Activated T-cell treated with anti-CD3 and anti-CD28 coated beads for 48 hours (primary cell): ENCODE results near the gene GZMA.
A peak's percentile ranks its signal among the peaks of the same experiment; 100 is the strongest.
"Not testable (repeated sequence)": the region's sequence is repeated elsewhere in the genome, so short reads cannot be mapped to it uniquely, and the experiment has no call there.

Source experiments
- DNase-seq: peaks from one replicate; pipeline ENCODE4 v3.0.0-alpha.2; 2020; ENCODE audit warnings: low read depth

Gene GZMA

DNA sequence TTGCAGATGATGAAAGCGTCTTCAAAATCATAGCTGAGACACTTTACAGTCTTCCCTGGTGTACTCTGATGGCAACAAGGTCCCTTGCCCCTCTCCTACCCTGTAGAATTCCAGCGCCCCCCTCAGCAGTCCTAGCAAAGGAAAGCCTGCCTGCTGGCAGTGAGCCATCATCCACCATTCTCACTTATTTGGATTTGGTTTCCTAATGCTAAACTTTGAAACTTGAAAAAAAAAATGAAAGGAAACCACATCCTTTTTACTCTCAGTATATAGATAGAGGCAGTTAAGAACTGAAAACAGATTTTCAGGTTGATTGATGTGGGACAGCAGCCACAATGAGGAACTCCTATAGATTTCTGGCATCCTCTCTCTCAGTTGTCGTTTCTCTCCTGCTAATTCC lies at the start of gene GZMA:
Gene GZMA (plus strand): TSS at position 299 of the 400 bp plus-strand sequence. CDS start 37 bp downstream, at position 336.
- DNase-seq: no peak

GRCh38 chr5:55055183-55055582 lies 47.3 kb upstream of the GZMA start:
- DNase-seq: no peak

DNA sequence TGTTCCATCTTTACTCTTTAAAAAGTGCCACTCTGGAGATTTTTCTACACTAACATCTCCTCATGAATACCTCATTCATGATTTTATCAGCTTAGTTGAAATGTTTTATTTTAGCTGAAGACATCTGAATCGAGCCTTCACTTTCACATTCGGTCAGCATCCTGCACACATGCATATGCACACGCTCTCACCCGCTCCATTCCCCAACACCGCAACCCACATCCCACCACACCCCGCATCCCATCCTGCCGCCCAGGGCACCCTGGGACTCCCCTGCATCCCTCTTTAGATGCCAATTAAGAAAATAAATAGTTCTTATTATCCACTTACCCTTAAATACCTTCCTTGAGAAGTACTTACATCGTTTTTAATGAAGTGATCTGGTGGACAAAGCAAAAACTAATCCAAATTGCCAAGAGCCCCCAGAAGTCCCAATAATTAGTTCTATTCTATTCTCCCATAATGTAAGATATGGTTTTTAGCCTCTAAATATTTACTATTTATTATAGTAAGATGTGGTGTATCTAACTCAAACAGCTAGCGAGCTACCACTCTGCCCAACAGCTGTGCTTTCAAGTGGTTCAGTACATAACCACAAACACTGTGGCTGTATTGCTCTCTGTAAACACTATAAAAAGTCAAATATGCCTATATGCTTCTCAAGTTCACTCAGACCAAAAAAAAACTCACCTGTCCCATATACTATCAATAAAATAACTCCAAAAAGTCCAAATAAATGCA lies 40.2 kb upstream of the GZMA start:
- peak; percentile 51 for DNase-seq

DNA sequence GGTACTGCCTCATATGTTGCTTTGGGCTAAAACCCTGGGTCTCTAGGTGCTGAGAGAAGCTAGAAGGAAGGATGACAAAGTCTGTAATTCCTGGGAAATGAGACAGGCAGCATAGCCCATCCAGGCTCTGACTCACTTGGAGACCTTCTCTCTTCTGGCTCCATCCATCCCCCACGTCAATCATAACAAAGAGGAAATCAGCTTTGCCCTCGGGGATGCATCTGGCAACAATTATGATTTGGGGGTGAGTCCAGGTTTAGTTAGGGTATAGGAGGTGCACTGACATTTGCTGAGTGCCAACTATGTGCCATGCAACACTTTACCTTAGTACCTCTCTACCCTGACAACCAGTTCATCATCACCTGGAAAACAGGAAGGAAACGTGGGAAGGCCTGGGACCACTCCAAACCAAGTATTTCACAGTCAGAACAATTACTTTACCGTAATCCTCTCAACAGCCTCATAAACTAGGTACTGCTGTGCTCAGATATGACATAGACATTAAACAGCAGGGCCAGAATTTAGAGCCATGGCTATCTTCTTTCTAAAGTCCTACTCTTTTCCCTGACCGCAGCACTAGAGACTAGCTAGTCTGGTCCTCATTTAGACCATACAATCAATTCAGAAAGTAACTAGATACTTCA lies 39.1 kb upstream of the GZMA start:
- no peak for DNase-seq

DNA sequence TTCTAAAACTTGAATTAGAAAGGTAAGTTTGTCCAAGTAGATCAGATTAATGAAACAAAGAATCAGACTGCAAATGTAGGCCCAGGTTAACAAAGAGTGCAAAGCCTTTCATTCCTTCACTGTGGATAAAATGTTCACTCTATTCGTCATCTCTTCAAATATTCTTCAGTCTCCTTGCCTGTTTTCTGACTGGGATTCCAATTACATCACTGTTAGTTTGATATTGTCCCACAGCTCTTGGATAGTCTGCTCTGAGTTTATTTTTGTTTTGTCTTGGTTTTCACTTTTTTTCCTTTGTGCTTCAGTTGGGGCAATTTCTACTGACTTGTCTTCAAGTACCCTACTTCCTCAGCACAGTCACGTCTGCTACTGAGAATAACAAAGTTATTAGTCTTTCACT lies 38.5 kb upstream of the GZMA start:
- no peak for DNase-seq

GRCh38 chr5:55064523-55064922 lies 37.9 kb upstream of the GZMA start:
- DNase-seq: no peak

DNA sequence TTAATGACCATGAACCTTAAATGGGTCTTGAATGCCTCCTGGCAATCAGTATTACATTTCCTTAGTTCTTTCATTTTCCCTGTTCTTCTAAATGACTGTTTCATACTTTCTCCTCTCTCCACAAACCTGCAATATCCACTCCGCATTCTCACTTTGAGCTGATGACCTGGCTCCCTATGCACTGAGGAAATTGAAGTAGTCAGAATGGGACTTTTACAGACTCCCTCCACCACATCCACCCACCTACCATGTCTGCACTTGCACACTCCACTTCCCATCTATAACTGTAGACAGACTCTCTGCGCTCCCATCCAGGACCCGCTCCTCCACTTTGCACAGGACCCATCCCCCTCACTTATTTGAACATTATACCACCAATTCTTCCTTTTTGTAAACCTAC lies 36.2 kb upstream of the GZMA start:
- DNase-seq: no peak

GRCh38 chr5:55070968-55071367 lies 31.5 kb upstream of the GZMA start:
- DNase-seq: no peak

- DNase-seq: no peak
These were observed 31.0 kb upstream of the GZMA start for GRCh38 chr5:55071413-55071812.

GRCh38 chr5:55072666-55073065 lies 29.8 kb upstream of the GZMA start:
- no peak for DNase-seq

- DNase-seq: no peak
These were observed 29.2 kb upstream of the GZMA start for GRCh38 chr5:55073211-55073610.

DNA sequence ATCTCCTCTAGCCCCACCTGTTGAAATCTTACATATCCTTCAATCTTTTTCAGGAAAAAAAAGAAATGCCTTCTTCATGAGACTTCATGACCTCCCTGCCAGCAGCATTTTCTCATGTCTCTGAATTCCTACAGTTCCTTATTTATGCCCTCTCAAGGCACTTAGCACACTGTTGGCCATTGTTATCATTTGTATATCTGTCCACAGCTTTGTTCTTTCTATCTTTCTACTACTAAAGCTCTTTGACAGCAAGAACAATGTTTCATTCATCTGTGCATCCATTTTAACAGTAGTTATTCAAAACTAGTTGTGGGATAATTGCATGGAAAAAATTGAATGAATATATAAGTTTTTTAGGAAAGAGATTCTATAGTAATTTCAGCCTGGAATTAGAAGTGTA lies 20.9 kb upstream of the GZMA start:
- no peak for DNase-seq

DNA sequence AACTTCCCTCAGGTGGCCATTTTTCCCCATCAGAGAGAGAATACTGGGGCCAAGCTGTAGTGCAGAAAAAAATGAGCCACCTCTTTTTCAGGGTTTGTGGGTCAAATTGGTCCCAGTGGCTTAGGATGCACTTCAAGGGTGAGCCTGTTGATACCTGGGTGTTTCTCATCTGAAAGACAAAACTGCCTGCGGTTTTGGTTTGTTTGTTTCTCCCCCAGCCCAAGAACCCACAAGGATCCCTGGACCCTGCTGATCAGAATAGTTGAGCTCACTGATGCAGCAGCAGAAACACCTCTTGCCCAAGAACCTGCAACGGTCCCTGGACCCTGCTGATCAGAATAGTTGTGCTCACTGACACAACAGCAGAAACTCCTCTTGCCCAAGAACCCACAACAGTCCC lies 13.1 kb upstream of the GZMA start:
- DNase-seq: not testable (repeated sequence)

DNA sequence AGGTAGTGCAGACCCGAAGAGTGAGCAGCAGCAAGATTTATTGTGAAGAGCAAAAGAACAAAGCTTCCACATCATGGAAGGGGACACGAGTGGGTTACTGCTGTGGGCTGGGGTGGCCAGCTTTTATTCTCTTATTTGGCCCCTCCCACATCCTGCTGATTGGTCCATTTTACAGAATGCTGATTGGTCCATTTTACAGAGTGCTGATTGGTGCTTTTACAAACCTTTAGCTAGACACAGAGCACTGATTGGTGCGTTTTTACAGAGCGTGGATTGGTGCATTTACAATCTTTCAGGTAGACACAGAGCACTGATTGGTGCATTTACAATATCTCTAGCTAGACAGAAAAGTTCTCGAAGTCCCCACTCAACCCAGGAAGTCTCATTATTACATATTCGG lies 11.4 kb upstream of the GZMA start:
- not testable (repeated sequence) for DNase-seq

DNA sequence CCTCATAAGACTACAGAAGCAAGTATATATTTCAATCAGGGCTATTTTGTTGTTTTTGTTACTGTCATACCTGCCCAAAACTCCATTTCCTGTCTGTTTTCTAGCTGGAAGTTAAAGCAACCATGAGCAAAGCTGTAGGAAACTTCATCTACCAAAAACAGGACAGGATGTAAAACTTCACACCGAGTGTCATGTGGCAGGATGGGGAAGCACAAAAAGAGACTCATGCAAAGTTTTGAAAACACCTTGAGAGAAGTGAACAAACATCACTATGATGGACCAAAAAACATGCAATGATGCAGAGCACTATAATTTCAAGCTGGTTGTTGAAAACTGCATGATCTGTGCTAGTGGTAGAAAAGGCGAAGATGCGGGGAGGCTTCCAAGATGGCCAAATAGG lies 6.3 kb upstream of the GZMA start:
- no peak for DNase-seq

DNA sequence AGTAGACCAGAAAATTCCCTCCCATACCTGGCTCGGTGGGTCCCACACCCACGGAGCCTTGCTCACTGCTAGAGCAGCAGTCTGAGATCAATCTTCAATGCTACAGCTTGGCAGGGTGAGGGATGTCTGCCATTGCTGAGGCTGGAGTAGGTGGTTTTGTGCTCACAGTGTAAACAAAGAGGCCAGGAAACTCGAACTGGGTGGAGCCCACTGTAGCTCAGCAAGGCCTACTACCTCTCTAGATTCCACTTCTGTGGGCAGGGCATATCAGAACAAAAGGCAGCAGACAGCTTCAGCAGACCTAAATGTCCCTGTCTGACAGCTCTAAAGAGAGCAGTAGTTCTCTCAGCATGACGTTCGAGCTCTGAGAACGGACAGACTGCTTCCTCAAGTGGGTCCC lies 5.6 kb upstream of the GZMA start:
- DNase-seq: no peak

DNA sequence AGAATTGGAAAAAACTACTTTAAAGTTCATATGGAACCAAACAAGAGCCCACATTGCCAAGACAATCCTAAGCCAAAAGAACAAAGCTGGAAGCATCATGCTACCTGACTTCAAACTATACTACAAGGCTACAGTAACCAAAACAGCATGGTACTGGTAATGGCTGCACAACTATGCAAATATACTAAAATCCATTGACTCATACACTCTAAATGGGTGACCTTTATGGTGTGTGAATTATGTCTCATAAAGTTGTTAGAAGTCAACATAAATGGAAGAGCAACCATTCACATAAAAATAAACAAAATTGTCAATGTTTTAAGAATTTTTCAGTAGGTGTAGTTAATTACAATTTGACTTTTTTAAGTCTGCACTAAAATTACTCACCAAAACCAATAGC lies 1.3 kb upstream of the GZMA start:
- not testable (repeated sequence) for DNase-seq

DNA sequence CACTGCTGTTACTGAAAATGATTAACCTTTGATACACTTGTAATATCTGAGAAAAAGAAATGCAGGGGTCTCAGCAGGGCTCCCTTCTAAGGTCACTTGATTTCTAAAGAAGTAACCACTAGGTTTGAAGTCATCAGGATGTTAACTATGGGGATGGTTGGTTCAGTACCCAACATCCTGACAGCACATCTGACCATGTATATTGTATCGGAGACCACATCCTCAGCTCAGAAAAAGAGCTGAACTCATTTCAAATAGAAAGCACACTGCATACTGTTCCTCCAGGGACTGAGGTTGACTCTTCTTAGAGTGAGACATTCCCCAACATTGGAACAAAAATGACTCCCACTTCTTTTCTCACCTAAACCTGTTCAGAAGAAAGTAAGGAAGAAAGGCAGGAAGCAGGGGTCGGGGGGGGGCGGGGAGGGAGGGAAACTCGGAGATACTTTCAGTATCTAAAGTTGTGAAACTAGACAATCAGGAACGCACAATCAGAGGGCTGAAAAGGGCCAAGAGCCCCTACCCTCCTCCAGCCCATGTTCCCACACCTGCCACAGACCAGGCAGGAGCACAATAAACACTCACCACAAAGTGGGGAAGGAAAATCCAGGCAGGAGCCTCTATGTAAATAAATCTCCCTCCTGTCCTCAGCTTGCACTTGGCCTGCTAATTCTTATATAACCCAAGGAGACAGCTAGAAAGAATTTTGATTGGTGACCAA lies 730 bp upstream of the GZMA start:
- DNase-seq: no peak

GRCh38 chr5:55104036-55104772 lies 1.8 kb downstream of the GZMA start:
- DNase-seq: no peak

- no peak for DNase-seq
These were observed 2.7 kb downstream of the GZMA start for GRCh38 chr5:55104946-55105701.

DNA sequence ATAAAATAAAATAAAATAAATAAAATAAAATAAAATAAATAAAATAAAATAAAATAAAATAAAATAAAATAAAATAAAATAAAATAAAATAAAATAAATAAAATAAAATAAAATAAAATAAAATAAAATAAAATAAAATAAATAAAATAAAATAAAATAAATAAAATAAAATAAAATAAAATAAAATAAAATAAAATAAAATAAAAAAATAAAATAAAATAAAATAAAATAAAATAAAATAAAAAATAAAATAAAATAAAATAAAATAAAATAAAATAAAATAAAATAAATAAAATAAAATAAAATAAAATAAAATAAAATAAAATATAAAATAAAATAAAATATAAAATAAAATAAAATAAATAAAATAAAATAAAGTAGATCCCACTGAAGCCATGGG lies 3.5 kb downstream of the GZMA start:
- not testable (repeated sequence) for DNase-seq

DNA sequence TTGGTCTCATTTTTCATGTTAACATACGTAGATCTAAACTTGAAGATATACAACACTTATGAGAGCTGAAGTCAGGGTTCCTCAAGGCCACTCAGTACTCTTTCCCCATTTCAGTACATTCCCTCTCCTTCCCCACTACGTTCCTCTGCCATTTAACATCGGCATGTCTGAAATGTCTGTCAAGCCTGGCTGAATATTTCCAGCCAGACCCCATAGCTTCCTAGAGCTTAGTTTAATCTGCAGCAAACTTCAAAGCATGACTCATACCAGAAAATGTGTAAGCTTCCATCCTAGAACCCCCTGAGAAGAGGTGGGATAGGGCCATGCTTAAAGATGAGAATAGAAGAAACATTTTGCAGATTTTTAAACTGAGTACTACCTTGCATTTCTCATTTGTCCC lies 6.2 kb downstream of the GZMA start:
- DNase-seq: no peak
